ENCODE measurements around the gene TM4SF18.
A peak's percentile ranks its signal among the peaks of the same experiment; 100 is the strongest.

DNA sequence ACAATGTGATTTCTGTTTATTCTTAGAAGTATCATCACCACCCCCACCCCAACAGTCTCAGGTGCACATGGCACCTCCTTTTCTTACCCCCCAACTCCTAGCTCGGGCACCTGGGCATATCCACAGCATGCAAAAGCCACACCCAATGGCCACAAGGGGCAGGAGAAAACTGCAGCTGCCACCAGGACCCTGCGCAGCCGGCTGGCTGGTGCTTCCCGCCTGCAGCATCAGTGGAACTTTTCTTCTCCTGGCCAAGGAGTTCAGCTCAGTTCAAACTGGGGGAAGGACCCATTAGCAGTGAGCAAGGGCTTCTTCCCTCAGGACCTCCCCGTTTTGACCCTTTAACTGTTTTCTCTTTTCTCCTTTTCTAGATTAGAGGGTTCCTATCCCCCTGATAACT lies 44.8 kb downstream of the TM4SF18 start:
- TF ChIP-seq, protein P1, sequence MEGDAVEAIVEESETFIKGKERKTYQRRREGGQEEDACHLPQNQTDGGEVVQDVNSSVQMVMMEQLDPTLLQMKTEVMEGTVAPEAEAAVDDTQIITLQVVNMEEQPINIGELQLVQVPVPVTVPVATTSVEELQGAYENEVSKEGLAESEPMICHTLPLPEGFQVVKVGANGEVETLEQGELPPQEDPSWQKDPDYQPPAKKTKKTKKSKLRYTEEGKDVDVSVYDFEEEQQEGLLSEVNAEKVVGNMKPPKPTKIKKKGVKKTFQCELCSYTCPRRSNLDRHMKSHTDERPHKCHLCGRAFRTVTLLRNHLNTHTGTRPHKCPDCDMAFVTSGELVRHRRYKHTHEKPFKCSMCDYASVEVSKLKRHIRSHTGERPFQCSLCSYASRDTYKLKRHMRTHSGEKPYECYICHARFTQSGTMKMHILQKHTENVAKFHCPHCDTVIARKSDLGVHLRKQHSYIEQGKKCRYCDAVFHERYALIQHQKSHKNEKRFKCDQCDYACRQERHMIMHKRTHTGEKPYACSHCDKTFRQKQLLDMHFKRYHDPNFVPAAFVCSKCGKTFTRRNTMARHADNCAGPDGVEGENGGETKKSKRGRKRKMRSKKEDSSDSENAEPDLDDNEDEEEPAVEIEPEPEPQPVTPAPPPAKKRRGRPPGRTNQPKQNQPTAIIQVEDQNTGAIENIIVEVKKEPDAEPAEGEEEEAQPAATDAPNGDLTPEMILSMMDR (conservative IDR thresholded peaks at IDR 0.05; ENCODE audit: low read depth in 2 of 2), result peak; percentile 22 to 30; a peak in 3 of 4 replicates
- no peak for TF ChIP-seq EZH2 (IDR thresholded peaks at IDR 0.05; ENCODE audit: low read depth, unreplicated experiment)
- TF ChIP-seq JUNB (IDR thresholded peaks at IDR 0.05; ENCODE audit: unreplicated experiment), result no peak
